ENCODE data around the gene SYTL2.

GRCh38 chr11:85732965-85733364 lies 78.0 kb downstream of the SYTL2 start:
- TF ChIP-seq CTCF (IDR thresholded peaks at IDR 0.05; ENCODE audit: low read length) = no peak
- TF ChIP-seq EZH2 (IDR thresholded peaks at IDR 0.05; ENCODE audit: borderline replicate concordance, low read length) = no peak

All from OCI-LY1 (cell line).